Endothelial cell (in vitro differentiated cells): ENCODE data around the gene FAM193B. TPM values are rescaled to one million over a fixed set of nuclear protein-coding genes. Genes with fewer than 3 reads are reported as not detected.
A peak's percentile ranks its signal among the peaks of the same experiment; 100 is the strongest.

Experiments used
- DNase-seq: peaks from one replicate; pipeline ENCODE4 v3.0.0; 2021; ENCODE audit warnings: low spot score
- H3K27ac Mint-ChIP-seq: one replicate; pipeline ENCODE4 v1.8.0; 2021; ENCODE audit warnings: mixed read lengths, inconsistent platforms; ENCODE audit not compliant: unreplicated experiment
- H3K27me3 Mint-ChIP-seq: one replicate; pipeline ENCODE4 v1.8.0; 2021; ENCODE audit warnings: mild to moderate bottlenecking, moderate library complexity, mixed read lengths, inconsistent platforms; ENCODE audit not compliant: unreplicated experiment
- H3K36me3 Mint-ChIP-seq: one replicate; pipeline ENCODE4 v1.8.0; 2021; ENCODE audit warnings: mild to moderate bottlenecking, low read depth, mixed read lengths, inconsistent platforms; ENCODE audit not compliant: unreplicated experiment
- H3K4me1 Mint-ChIP-seq: one replicate; pipeline ENCODE4 v1.8.0; 2021; ENCODE audit warnings: mild to moderate bottlenecking, mixed read lengths, inconsistent platforms; ENCODE audit not compliant: unreplicated experiment
- H3K4me3 Mint-ChIP-seq: one replicate; pipeline ENCODE4 v1.8.0; 2021; ENCODE audit warnings: mild to moderate bottlenecking, mixed read lengths, inconsistent platforms; ENCODE audit not compliant: unreplicated experiment
- H3K9me3 Mint-ChIP-seq: one replicate; pipeline ENCODE4 v1.8.0; 2021; ENCODE audit warnings: mixed read lengths, inconsistent platforms; ENCODE audit not compliant: unreplicated experiment
- CTCF ChIP-seq: fragments of 200-600 bp; sonication (generic); IDR thresholded peaks from one replicate; pipeline ENCODE4 v1.5.0; 2021; ENCODE audit warnings: antibody characterized with exemption; ENCODE audit not compliant: unreplicated experiment
- long read RNA-seq: library from polyadenylated mRNA; unstranded; transcript quantifications from one replicate; pipeline ENCODE4 v2.0.0, GENCODE V29; 2020; ENCODE audit not compliant: unreplicated experiment
- total RNA-seq: library from RNA; stranded (reverse); fragmentation: NEBNext Ultra II Directional; extraction: Animal tissue kit (Norgen Biotek cat#: 25700); gene quantifications from one replicate; pipeline ENCODE4 v1.2.1, GENCODE V29; 2021; ENCODE audit not compliant: unreplicated experiment

The FAM193B gene
- 97.6 TPM for total RNA-seq
- long read RNA-seq, partial matches to known transcripts = 5 of 10 reads
- long read RNA-seq, other reads (novel, unspliced or antisense) = 3 of 10 reads

GRCh38 chr5:177554474-177555111 lies at the start of gene FAM193B:
Gene FAM193B (minus strand): TSS chr5:177554563. CDS start chr5:177554458, 105 bp downstream.
- DNase-seq = peak; percentile 96
- no peaks in the 10 kb centered on the region for H3K9me3 Mint-ChIP-seq
- peak; percentile 17 for TF ChIP-seq CTCF
- peaks cover 16% of the 10 kb centered on the region for H3K4me1 Mint-ChIP-seq
- peaks cover 8% of the 10 kb centered on the region for H3K36me3 Mint-ChIP-seq
- peaks cover 11% of the 10 kb centered on the region for H3K27me3 Mint-ChIP-seq
- H3K4me3 Mint-ChIP-seq = peak within 1 kb of the TSS; percentile 93
- no peak within 1 kb of the TSS for H3K27ac Mint-ChIP-seq

- no peak for DNase-seq
- Mint-ChIP-seq H3K9me3 (no peaks in the 10 kb centered on the region), H3K4me1 (peaks cover 13% of the 10 kb centered on the region), H3K4me3 (no peak overlapping the region), H3K27me3 (peaks cover 8% of the 10 kb centered on the region), H3K36me3 (peaks cover 29% of the 10 kb centered on the region), H3K27ac (no peak overlapping the region)
- TF ChIP-seq CTCF = no peak
Measured at GRCh38 chr5:177604116-177604521, 49.8 kb upstream of the FAM193B start.

DNA sequence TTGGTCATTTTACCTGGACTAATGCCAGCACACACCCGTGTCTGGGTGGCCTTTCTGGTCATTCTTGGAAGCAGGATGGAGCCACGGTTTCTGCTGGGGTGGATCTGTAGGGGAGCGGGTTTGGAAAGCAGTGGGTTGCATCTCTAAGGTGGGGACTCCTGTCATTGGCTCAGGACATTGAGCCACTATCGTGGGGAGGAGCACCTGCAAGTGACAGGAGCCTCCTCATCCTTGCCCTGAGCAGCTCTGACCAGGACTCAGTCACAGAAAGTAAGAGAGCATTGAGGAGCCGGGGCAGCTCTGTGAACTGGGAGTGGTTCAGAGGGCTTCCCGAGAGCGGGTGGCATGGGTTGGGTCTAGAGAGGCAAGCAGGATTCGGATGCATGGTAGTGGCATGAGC lies 49.3 kb upstream of the FAM193B start:
- Mint-ChIP-seq H3K4me1 (peaks cover 14% of the 10 kb centered on the region), H3K27ac (no peak overlapping the region), H3K9me3 (no peaks in the 10 kb centered on the region), H3K36me3 (peaks cover 29% of the 10 kb centered on the region), H3K27me3 (peaks cover 8% of the 10 kb centered on the region), H3K4me3 (peak overlapping the region; percentile 45)
- no peak for DNase-seq
- no peak for TF ChIP-seq CTCF

DNA sequence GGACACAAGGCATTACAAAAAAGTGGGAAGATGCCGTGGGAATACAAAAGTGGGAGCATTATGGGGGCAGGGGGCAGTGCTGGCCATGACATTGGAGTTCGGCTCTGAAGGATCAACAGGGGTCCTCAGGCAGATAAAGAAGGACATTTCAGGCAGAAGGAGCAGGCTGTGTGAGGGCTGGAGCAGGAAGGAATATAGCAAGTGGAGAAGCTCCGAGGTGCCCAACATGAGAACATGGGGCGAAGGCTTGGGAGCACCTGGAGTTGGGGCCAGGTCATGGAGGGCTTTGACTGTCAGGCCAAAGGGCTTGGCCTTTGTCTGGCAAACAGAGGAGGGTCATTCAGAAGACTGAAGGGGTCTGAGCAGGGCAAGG lies 48.1 kb upstream of the FAM193B start:
- Mint-ChIP-seq H3K4me3 (peak overlapping the region; percentile 62), H3K4me1 (peaks cover 15% of the 10 kb centered on the region), H3K36me3 (peaks cover 29% of the 10 kb centered on the region), H3K27me3 (peaks cover 8% of the 10 kb centered on the region), H3K9me3 (no peaks in the 10 kb centered on the region), H3K27ac (no peak overlapping the region)
- TF ChIP-seq CTCF = no peak
- no peak for DNase-seq
